ENCODE data around the gene IL17C.

- TF ChIP-seq TCF12 (IDR thresholded peaks at IDR 0.05; ENCODE audit: low read depth, low read length) (no peak), CTCF (IDR thresholded peaks at IDR 0.05 in 2 of 3, conservative IDR thresholded peaks at IDR 0.05 in 1 of 3; ENCODE audit: control insufficient read depth in 2 of 3, extremely low read depth in 1 of 3, insufficient read depth in 1 of 3, low read depth in 3 of 3, low read length in 3 of 3) (no peak), JUND (IDR thresholded peaks at IDR 0.05; ENCODE audit: low read depth, low read length) (no peak), CHD4 (IDR thresholded peaks at IDR 0.05) (no peak), ATF3 (IDR thresholded peaks at IDR 0.05; ENCODE audit: borderline replicate concordance, extremely low read depth, low read depth, low read length) (no peak), PRDM15 (CRISPR knock-in tag; IDR thresholded peaks at IDR 0.05) (no peak), MTA2 (IDR thresholded peaks at IDR 0.05; ENCODE audit: low read depth) (no peak)
Measured at GRCh38 chr16:88631920-88632586, 6.3 kb upstream of the IL17C start.
